Measurements from ENCODE around the gene CD1E. TPM values are rescaled to one million over a fixed set of nuclear protein-coding genes. Genes with fewer than 3 reads are reported as not detected.

The CD1E gene
- total RNA-seq (not detected), polyA plus RNA-seq (under 1 TPM in 1 of 3 donors, not detected in 2; 0.08 TPM)
- long read RNA-seq, donor 1, result 0 reads
- long read RNA-seq, donor 2, result 0 reads

GRCh38 chr1:158353303-158354075 is at the start of gene CD1E:
CD1E (plus strand) TSS chr1:158353894; CDS start chr1:158353989, 95 bp downstream.
- intact Hi-C loops (cut with DNase I), result no loop called here
- no peak for ATAC-seq
- Histone ChIP-seq H3K4me1 (no peaks in the 10 kb centered on the region), H3K27me3 (ENCODE audit: insufficient read depth in 3 of 3, low read length in 2 of 3) (no peaks in the 10 kb centered on the region), H3K36me3 (ENCODE audit: insufficient read depth in 1 of 2, low read depth in 1 of 2) (no peaks in the 10 kb centered on the region), H3K27ac (no peak within 1 kb of the TSS), H3K4me3 (no peak within 1 kb of the TSS), H3K9me3 (no peaks in the 10 kb centered on the region)
- 33 to 40% (median 39%) methylated on average over 6 of the region's 6 CpGs for WGBS, 3 donors
- TF ChIP-seq, protein P1, sequence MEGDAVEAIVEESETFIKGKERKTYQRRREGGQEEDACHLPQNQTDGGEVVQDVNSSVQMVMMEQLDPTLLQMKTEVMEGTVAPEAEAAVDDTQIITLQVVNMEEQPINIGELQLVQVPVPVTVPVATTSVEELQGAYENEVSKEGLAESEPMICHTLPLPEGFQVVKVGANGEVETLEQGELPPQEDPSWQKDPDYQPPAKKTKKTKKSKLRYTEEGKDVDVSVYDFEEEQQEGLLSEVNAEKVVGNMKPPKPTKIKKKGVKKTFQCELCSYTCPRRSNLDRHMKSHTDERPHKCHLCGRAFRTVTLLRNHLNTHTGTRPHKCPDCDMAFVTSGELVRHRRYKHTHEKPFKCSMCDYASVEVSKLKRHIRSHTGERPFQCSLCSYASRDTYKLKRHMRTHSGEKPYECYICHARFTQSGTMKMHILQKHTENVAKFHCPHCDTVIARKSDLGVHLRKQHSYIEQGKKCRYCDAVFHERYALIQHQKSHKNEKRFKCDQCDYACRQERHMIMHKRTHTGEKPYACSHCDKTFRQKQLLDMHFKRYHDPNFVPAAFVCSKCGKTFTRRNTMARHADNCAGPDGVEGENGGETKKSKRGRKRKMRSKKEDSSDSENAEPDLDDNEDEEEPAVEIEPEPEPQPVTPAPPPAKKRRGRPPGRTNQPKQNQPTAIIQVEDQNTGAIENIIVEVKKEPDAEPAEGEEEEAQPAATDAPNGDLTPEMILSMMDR (IDR thresholded peaks at IDR 0.05), result no peak
- no peak for DNase-seq

GRCh38 chr1:158310623-158311022 is 43.1 kb upstream of the CD1E start:
- ATAC-seq, result no peak
- peaks cover 20% of the 10 kb centered on the region for H3K9me3 ChIP-seq
- H3K36me3 ChIP-seq (ENCODE audit: insufficient read depth in 1 of 2, low read depth in 1 of 2), result no peaks in the 10 kb centered on the region
- 75 to 83% (median 80%) methylated on average over 1 of the region's 1 CpG for WGBS, 3 donors
- no peak overlapping the region for H3K4me3 ChIP-seq
- TF ChIP-seq, protein P1 (IDR thresholded peaks at IDR 0.05), result no peak
- no peaks in the 10 kb centered on the region for H3K27me3 ChIP-seq (ENCODE audit: insufficient read depth in 3 of 3, low read length in 2 of 3)
- H3K4me1 ChIP-seq, result no peaks in the 10 kb centered on the region
- intact Hi-C loops (cut with DNase I), result no loop called here
- H3K27ac ChIP-seq, result no peak overlapping the region
- DNase-seq, result no peak

DNA sequence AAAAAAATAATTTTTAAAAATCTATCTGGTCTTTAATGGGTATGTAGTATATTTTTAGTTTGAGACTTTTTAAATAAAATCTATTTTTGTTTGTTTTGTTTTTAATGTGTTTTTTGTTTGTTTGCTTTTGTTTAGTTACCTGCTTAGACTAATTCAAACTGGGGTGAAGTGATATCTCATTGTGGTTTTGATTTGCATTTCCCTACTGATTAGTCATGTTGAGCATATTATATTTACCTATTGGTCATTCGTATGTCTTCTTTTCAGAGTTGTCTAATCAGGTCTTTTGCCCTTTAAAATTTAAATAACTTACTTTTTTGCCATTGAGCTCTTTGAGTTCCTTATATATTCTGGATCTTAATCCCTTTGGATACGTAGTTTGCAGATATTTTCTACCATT is 42.6 kb upstream of the CD1E start:
- DNase-seq (no peak), ATAC-seq (no peak)
- Histone ChIP-seq H3K9me3 (peaks cover 20% of the 10 kb centered on the region), H3K27me3 (ENCODE audit: insufficient read depth in 3 of 3, low read length in 2 of 3) (no peaks in the 10 kb centered on the region), H3K36me3 (ENCODE audit: insufficient read depth in 1 of 2, low read depth in 1 of 2) (no peaks in the 10 kb centered on the region), H3K4me3 (no peak overlapping the region), H3K27ac (no peak overlapping the region), H3K4me1 (no peaks in the 10 kb centered on the region)
- TF ChIP-seq, protein P1 (IDR thresholded peaks at IDR 0.05), result no peak
- 61 to 72% (median 65%) methylated on average over 2 of the region's 2 CpGs for WGBS, 3 donors
- intact Hi-C loops (cut with DNase I), result no loop called here

- Histone ChIP-seq H3K27me3 (ENCODE audit: insufficient read depth in 3 of 3, low read length in 2 of 3) (no peaks in the 10 kb centered on the region), H3K9me3 (peaks cover 2% of the 10 kb centered on the region), H3K36me3 (ENCODE audit: insufficient read depth in 1 of 2, low read depth in 1 of 2) (no peaks in the 10 kb centered on the region), H3K27ac (no peak overlapping the region), H3K4me3 (no peak overlapping the region), H3K4me1 (no peaks in the 10 kb centered on the region)
- ATAC-seq, result no peak
- intact Hi-C loops (cut with DNase I), result no loop called here
- WGBS, 3 donors, result 43 to 54% (median 47%) methylated on average over 1 of the region's 1 CpG
- TF ChIP-seq, protein P1 (IDR thresholded peaks at IDR 0.05), result no peak
- no peak for DNase-seq
Measured at GRCh38 chr1:158323866-158324265, 29.8 kb upstream of the CD1E start.
